ENCODE data around the gene PDE2A.

DNA sequence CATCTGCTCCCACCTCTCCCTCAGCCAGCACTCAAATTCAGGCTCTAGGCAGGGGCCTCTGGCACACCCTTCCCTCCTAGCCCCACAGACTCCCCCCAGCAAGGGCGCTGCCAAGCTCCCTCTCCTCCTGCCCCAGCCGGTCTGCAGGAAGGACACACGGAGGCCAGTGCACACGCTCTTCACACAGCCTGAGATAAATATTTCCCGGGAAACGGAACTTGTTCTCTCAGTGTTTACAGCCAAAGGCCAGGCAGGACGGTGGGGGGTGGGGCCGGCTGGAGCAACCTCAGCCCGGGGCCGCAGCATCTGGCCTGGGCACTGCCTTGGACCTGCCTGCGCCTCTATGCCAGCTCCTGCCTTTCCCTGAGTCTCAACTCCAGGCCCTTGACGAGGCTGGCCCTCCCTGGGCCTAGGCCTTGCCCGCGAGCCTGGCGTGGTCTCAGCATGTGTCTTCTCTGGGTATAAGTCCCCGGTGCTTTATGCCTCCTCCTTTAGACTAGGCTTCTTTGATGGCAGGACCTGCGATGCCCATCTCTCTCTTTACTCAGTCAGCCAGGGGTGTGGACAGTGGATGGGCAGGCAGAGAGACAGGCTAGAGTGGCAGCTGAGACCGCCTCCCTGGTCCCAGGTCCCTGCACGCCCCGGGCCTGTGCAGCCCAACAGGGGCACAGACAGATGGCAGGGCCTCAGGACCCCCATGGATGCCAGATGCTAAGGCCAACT, 48.4 kb downstream of the PDE2A start:
- TF ChIP-seq EZH2 (IDR thresholded peaks at IDR 0.05; ENCODE audit: low read length) (no peak), CTCF (optimal IDR thresholded peaks at IDR 0.05 in 1 of 3, IDR thresholded peaks at IDR 0.05 in 1 of 3, conservative IDR thresholded peaks at IDR 0.05 in 1 of 3; ENCODE audit: extremely low read depth in 1 of 3, insufficient read depth in 2 of 3, low read length in 3 of 3) (no peak)
